ENCODE measurements around the gene PRR35. TPM values are rescaled to one million over a fixed set of nuclear protein-coding genes. Genes with fewer than 3 reads are reported as not detected.

PRR35 gene
- total and polyA plus RNA-seq, 2 of the 4 experiments (the other 2 are of a cell fraction), result not detected

- Histone ChIP-seq H2BK15ac (ENCODE audit: low read depth, low read length) (no peak overlapping the region), H4K91ac (ENCODE audit: insufficient read depth, low read depth, low read length) (no peak overlapping the region; the same call in 1 of the 2 replicates), H3K18ac (ENCODE audit: low read depth, low read length) (no peak overlapping the region), H3K9me1 (ENCODE audit: insufficient read depth, low read length) (peaks cover 4% of the 10 kb centered on the region; the same call in 1 of the 2 replicates), H3K4ac (ENCODE audit: low read depth, low read length) (no peak overlapping the region), H3K23ac (ENCODE audit: low read depth, low read length) (no peak overlapping the region), H2AFZ (replicated peaks; ENCODE audit: low read length, poor library complexity) (peak overlapping the region; percentile 3), H3K4me2 (ENCODE audit: low read depth, low read length) (no peak overlapping the region; the same call in 1 of the 2 replicates), H3K27me3 (ENCODE audit: control insufficient read depth, insufficient read depth, low read length) (peaks cover 2% of the 10 kb centered on the region; the same call in 1 of the 2 replicates), H3K4me1 (ENCODE audit: control insufficient read depth, insufficient read depth, low read length) (peaks cover 23% of the 10 kb centered on the region), H2AK5ac (ENCODE audit: low read depth, low read length) (peak overlapping the region; percentile 33; the same call in 1 of the 2 replicates), H4K5ac (ENCODE audit: low read depth, low read length) (peak overlapping the region; percentile 67), H3K36me3 (ENCODE audit: control insufficient read depth, insufficient read depth, low read length) (no peaks in the 10 kb centered on the region), H2BK20ac (ENCODE audit: low read depth, low read length) (no peak overlapping the region), H2BK5ac (ENCODE audit: low read depth, low read length, poor library complexity, severe bottlenecking) (no peak overlapping the region), H3K9me3 (ENCODE audit: control insufficient read depth, insufficient read depth, low read length) (no peaks in the 10 kb centered on the region), H3K14ac (replicated peaks; ENCODE audit: low read depth, low read length) (no peak overlapping the region), H2BK120ac (ENCODE audit: low read depth, low read length) (no peak overlapping the region), H3K27ac (ENCODE audit: insufficient read depth, low read length) (no peak overlapping the region), H3K9ac (ENCODE audit: low read depth, low read length) (0 out of 2 replicates have a peak overlapping the region, but pooled peaks have one; percentile 34), H3K4me3 (ENCODE audit: insufficient read depth, low read depth, low read length) (no peak overlapping the region), H2AK9ac (replicated peaks; ENCODE audit: low read depth, low read length, poor library complexity) (peak overlapping the region; percentile 39), H4K20me1 (ENCODE audit: insufficient read depth, low read length) (peaks cover 8% of the 10 kb centered on the region; the same call in 1 of the 2 replicates), H3K79me1 (ENCODE audit: low read depth in 1 of 2, low read length in 2 of 2) (peaks cover 3 to 26% of the 10 kb centered on the region in 2 experiments; a peak in 2 of 4 replicates), H4K8ac (ENCODE audit: low read depth in 2 of 2, low read length in 2 of 2) (peak overlapping the region; percentile 74 to 94; a peak in 3 of 4 replicates), H3K56ac (ENCODE audit: extremely low read depth, insufficient read depth, low read length) (no peak overlapping the region)
- intact Hi-C loops (cut with micrococcal nuclease) (no loop called here), dilution Hi-C loops (cut with HindIII; ENCODE audit: low sequenced_read_pairs, unreplicated experiment) (no loop called here), in situ Hi-C loops (cut with MboI; ENCODE audit: low sequenced_read_pairs) (no loop called here)
- ATAC-seq (ENCODE audit: low read depth) (no peak), DNase-seq (no peak)
- ChIA-PET POLR2A (ENCODE audit: unreplicated experiment) (no interaction called here), CTCF (no interaction called here)
- TF ChIP-seq BHLHE40 (IDR thresholded peaks at IDR 0.05; ENCODE audit: low read depth, low read length), result no peak
- no peak for TF ChIP-seq NFE2L2 (IDR thresholded peaks at IDR 0.05; ENCODE audit: low read depth, low read length)
- TF ChIP-seq MXI1 (IDR thresholded peaks at IDR 0.05; ENCODE audit: borderline replicate concordance, low read depth, low read length), result no peak
- no peak for TF ChIP-seq SMC3 (IDR thresholded peaks at IDR 0.05; ENCODE audit: low read depth, low read length)
- no peak for TF ChIP-seq MAZ (IDR thresholded peaks at IDR 0.05; ENCODE audit: borderline replicate concordance, low read depth, low read length)
- 90% methylated on average over 18 of the region's 35 CpGs; no CpG with 5 or more reads in 1 of the 2 experiments for WGBS, 2 experiments (ENCODE audit: extremely low coverage in 2 of 2, insufficient read length in 1 of 2)
- no TSS peak for BruUV-seq (replicated peaks)
Observed at GRCh38 chr16:567373-568256, 7.4 kb downstream of the PRR35 start.
